SH-SY5Y (cell line): Measurements from ENCODE around the gene RPL10.

ENCODE experiments used
- GATA2 ChIP-seq: IDR thresholded peaks from 2 replicates; pipeline ENCODE4 v1.6.1; 2011; ENCODE audit warnings: mild to moderate bottlenecking, low read depth, low read length
- GATA3 ChIP-seq: IDR thresholded peaks from 2 replicates; pipeline ENCODE4 v1.6.1; 2011; ENCODE audit warnings: low read depth, mild to moderate bottlenecking, low read length, moderate library complexity

The RPL10 gene

DNA sequence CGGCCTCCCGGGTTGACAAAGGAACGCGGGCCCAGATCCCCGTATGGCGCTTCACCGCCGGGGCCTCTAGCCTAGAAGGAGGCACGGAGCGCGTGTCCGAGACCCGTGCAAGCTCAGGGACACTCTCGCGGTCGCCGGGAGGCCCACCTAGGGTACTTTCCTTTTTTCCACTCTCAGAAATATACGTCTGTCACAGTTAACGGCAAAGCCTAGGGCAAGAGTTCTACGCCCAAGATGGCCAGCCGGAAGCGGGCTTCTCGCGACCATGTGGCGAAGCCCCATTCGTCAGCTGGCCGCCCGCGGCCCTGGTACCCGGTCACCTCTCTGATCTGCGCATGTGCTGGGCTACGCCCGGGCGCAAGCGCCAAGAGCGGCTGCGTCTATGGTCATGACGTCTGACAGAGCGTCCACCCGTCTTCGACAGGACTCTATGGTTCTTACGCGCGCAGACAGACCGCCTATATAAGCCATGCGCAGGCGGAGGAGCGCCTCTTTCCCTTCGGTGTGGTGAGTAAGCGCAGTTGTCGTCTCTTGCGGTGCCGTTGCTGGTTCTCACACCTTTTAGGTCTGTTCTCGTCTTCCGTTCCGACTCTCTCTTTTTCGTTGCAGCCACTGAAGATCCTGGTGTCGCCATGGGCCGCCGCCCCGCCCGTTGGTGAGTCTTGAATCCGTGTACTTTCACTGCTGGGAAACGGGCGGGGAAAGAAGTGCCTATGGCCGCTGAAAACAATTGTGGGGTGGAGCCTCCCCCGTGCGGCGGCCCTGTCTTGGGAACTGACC is at the start of gene RPL10:
TSS of gene RPL10 (plus strand) at position 490 of the 780 bp plus-strand sequence. CDS start at position 633, 143 bp downstream.
- TF ChIP-seq GATA2 (no peak), GATA3 (no peak)

DNA sequence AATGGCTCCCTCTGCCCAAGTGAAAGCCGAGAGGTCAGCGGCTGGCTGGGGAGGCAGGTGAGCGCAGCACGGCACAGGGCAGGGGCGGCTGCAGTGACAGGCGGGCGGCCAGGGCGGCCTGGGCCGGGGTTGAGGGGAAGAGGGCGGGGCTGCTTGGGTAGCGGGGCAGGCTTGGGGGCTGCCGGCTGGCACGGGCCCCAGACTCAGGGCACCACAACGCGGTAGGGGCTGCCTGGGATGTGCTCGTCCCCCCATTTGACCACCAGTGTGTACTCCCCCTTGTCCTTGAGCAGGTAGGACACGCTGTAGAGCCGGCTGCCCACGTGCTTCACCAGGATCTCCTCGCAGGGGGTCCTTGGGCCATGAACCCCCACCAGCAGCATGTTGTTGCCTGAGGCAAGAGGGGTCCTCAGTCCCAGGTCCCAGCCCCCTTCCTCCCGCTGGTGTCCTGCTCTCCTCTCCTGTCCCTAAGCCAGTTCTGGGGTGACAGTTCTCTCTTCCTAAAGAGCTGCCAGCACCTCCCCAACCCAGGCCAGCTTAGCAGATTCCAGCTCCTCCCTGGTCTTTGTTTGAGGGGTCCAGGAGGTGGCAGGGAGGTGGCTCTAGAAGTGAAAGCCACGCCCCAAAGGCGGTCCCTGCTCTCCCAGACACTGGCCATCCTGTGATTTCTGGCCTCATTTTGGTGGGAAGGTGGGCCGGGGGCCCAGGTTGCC is 49.4 kb upstream of the RPL10 start:
- TF ChIP-seq GATA3: no peak
- TF ChIP-seq GATA2: no peak

DNA sequence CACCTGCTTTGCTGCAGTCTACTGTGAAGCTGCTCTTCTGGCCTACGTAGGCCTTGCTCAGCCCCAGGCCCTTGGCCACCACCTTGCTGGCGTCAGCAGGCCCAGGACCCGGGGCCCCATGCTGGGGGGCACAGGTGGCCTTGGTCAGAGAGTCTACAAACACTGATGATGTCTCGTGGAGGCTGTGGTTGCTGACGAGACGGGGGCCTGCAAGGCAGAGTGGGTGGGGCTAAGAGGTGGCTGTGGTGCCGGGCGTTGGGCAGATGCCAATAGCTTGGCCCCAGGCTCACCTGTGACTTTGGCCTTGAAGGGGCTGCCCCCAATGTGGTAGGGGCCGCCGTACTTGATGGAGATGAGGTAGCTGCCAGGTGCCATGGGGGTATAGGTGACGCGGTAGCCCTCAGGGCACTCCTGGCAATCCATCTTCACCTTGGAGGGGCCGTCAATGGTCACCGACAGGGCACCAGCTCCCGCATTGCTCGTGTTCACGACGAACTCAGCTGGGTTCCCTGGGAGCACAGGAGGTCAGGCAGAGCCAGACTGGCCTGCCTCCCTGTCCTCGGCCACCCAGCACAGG is 48.7 kb upstream of the RPL10 start:
- no peak for TF ChIP-seq GATA2
- TF ChIP-seq GATA3: no peak

DNA sequence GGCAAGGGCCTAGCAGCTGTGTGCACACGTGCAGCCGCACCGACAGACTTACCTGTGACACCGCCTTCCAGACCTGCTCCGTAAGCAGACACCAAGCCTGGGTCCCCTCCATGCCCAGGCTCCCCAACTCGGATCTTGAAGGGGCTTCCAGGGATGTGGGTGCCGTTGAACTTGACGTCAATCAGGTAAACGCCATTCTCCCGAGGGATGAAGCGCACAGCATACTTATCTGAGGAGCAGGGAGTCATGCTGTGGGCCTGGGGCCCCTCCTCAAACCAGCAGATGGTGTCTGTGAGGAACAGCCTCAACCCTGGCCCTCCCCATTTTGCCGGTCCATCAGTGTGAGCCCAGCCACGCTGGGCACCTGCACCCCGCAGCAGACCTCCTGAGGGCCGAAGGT is 48.2 kb upstream of the RPL10 start:
- TF ChIP-seq GATA3 (no peak), GATA2 (no peak)

DNA sequence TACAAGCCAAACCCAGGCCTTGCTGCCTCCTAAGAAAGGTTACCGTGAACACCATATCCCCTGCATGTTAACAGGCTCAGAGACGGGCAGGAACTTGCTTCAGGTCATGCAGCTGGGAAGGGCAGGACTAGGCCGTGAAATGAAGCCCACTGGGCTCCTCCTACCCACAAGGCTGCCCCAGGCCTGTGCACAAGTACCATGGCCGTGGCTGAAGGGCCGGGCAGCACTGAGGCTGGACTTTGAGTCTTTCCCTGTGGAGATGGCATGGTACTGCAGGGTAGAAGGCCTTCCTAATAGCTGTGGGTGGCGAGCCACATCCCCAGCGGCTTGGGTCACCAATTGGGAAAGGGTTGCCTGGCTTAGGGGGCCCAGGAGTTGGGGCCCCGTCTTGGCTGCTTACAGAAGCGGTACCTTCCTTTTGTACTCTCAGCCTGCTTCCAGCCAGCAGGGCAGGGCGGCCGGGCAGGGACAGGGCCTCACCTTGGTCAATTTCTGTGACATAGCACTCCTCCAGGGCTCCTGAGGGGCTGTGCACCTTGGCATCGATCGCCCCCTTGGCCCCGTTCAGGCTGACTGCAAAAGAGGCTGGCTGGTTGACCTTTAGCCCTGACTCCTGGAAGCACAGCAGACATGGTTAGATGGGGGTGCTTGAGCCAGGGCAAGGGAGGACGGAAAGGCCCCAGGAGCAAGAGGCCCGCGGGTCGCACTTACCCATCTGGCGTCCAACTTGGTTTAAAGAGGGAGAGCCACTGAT is 47.6 kb upstream of the RPL10 start:
- TF ChIP-seq GATA3 (no peak), GATA2 (no peak)

DNA sequence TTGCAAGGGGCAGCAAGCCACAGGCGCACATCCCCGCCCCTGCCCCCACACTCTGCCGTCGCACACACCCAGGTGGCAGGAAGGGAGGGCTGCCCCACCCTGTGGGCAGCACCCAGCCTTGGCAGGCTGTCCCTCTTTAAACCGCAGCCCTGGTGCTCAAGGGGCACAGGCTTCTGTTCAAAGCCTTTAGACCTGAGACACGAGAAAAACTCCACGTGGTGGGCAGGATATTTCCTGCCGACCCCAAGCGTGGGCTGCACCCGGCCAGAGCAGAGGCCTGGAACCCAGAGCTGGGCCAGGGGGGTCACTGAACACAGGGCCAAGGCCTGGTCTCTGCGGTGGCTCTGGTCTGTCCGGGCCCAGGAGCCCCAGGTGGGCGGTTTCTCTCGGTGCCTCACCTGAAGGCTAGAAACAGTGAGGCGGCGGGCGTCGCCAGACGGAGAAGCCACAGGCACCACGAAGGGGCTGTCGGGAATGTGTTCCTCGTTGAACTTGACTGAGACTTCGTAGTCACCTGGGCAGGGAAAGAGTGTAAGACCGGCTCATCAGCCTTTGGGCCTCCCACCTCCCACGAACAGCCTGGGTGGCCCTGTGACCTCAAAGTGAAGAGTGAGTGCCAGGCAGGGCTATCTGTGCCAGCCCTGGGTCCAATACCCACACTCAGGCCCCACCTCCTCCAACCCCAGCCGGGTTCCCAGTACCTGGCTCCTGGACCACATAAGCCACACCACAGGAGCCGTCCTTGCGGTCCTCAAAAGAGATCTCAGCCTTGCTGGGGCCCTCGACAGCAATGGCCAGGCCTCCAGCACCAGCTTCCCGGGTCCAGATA is 46.8 kb upstream of the RPL10 start:
- TF ChIP-seq GATA3 (no peak), GATA2 (no peak)

DNA sequence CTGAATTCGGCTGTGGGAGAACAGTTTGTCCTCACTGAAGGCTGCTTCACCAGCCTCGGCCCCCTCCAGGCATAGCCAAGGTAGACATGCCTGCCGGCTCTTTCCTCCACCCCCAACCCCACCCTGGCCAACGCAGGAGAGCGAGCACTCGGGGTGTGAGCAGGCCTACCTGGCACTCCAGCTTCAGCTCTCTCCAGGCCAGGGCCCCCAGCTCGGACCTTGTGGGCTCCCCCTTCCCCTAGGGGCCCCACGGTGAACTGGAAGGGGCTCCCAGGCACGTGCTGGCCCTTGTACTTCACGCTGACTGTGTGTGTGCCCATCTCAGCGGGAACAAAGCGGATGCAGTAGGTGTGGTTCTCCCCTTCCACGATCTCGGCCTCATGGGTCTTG is 46.2 kb upstream of the RPL10 start:
- TF ChIP-seq GATA3 (no peak), GATA2 (no peak)

DNA sequence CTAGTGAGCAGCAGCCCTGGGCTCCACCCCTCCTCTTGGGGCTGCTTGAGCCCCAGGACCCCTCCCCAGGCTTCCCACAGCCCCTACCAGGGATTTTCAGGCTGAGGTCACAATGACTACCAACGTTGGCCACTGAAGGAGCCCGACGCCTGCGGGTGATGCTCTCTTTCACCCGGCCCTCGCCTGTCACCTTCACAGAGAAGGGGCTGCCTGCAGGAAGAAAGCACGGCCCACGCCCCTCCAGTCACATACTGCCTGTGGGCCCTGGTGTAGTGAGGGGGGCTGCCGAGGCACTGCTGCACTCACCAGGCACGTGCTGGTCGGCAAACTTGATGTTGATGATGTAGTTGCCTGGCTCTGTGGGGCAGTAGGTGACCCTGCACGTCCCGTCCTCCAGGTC is 45.7 kb upstream of the RPL10 start:
- TF ChIP-seq GATA3 (no peak), GATA2 (no peak)

DNA sequence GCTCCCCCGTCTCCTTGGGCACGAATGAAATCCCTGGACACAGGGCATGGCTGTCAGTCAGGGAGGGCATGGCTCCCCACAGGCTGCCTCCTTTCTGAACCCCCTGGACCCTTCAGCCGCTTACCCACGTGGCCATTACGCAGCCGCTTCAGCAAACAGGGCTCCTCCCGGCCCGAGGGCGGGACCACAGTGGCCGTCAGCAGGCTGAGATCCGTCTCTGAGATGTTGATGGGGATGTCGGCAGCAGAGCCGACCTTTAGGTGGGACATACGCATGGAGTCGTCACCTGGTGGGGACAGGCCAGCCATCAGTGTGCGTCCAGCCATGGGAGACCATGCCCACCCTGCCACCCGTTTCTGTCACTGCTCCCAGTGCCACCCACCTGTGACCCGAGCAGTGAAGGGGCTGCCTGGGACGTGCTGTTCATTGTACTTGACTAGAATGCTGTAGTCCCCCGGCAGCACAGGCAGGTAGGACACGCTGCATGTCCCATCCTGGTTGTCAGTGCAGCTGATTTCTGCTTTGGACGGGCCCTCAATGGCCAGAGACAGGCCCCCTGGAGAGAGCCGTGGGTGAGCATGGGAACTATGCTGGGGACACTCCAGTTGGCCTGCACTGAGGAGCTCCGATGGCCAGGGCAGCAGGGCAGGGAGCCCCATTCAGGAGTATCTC is 44.9 kb upstream of the RPL10 start:
- TF ChIP-seq GATA2: no peak
- TF ChIP-seq GATA3: no peak

DNA sequence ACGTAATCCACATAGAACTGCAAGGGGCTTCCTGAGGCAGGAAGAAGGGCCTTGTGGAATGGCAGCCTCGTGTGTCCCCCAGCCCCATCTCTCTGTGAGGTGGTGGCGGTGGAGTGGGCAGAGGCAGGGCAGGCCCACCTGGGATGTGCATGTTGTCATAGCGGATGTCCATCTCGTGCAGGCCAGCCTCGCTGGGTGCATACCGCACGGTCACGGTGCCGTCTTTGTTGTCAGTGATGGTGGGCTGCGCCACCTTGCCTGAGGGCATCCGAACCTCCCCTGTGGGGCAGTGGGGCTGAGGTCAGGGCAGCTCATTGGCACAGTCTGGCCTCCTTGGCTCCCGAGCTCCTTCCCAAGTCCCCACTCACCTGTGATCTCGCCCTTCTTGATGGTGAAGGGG is 44.2 kb upstream of the RPL10 start:
- no peak for TF ChIP-seq GATA2
- no peak for TF ChIP-seq GATA3

DNA sequence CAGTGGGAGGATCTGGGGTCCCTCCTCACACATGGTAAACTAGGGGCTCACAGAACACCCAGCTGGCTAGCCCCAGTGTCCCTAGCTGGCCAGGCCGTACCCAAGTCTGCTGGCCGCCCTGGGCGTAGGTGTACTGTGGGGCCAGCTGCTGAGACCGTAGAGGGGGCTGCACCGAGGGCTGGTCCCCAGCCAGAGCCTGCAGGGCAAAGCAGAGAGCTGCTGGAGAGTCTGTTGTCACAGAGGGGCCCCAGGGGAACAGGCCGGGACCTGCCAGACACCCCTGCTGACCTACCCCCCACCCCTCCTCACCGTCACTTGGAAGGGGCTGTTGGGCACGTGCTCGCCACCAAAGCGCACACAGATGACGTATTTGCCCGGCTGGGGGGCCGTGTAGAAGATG is 43.7 kb upstream of the RPL10 start:
- TF ChIP-seq GATA2 (no peak), GATA3 (no peak)

DNA sequence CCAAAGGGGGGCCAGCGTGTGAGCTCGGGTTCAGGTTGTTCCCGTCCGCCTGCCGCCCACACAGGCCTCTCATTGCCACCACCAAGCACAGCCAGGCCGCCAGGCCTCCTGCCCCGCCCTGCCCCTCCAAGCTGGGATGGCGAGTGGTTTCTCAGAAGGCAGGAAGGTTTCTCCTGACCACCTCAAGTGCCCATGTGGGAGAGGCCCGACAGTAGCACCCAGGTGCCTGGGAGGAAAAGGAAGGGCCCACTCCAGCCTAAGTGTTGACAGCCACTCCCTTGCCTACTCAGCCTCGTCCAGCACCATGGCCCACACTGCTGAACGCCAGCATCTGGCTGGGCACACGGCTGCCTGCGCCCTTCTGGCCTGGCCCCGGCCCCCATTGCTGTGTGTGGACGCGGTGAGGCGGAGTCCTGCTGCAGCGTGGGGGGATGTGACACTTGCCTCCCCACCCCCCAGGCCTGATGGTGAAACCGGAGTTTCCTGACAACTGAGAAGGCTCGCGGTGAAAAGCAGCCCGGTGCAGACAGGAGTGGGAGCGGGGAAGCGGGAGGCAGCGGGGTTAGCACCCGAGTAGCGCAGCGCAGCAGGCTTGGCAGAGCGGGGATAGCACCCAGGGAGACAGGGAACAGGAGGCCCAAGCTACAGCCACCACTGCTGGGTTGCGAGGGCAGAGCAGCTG is 42.9 kb upstream of the RPL10 start:
- TF ChIP-seq GATA3: no peak
- no peak for TF ChIP-seq GATA2
